Sigmoid colon (tissue), 4 donors: ENCODE measurements around the gene SIAH2.

ENCODE experiments used
- POLR2AphosphoS5 ChIP-seq, 4 donors: sonication (generic); formaldehyde crosslinking; IDR thresholded peaks; one replicate each; pipeline ENCODE4 v1.6.1; 2017; ENCODE audit warnings: antibody characterized with exemption in 4 of 4
- TF ChIP-seq, protein P1 (sequence below), 4 experiments: fragments of 450-650 bp in 3 of 4; fragments of 200-600 bp in 1 of 4; IDR thresholded peaks; one replicate each; pipeline ENCODE4 v1.5.1; 2016 to 2019; ENCODE audit warnings: antibody characterized with exemption in 4 of 4, mild to moderate bottlenecking in 3 of 4, moderate library complexity in 2 of 4

DNA sequence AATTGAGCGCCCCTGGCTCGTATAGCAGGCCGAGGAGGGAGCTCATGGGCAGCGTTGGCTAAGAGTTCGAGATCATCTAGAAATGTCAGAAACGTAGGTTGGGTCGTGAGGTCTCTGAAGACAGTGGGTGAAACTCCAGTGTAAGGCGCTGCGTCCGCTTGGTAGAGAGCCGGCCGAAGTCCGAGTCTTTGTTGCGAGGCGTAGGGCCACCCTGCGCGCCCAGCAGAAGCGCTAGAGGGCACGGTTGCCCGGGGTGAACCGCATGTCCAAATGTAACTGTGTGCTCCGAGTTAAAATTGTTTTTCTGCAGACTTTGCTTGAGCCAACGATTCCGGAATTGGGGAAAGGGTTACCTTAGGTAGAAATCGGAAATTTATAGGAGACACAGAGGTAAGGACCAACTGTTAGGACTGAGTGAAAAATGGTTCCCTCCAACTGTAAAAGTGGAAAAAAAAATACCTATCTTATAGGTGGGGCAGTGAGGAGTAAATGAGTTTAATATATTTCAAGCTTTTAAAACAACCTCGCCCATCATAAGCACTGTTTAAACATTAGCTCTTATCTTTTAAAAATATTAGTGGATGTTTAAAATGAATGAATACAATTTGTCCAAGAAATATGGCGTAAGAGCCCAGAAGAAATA, 993 bp upstream of the SIAH2 start:
- TF ChIP-seq, protein P1, sequence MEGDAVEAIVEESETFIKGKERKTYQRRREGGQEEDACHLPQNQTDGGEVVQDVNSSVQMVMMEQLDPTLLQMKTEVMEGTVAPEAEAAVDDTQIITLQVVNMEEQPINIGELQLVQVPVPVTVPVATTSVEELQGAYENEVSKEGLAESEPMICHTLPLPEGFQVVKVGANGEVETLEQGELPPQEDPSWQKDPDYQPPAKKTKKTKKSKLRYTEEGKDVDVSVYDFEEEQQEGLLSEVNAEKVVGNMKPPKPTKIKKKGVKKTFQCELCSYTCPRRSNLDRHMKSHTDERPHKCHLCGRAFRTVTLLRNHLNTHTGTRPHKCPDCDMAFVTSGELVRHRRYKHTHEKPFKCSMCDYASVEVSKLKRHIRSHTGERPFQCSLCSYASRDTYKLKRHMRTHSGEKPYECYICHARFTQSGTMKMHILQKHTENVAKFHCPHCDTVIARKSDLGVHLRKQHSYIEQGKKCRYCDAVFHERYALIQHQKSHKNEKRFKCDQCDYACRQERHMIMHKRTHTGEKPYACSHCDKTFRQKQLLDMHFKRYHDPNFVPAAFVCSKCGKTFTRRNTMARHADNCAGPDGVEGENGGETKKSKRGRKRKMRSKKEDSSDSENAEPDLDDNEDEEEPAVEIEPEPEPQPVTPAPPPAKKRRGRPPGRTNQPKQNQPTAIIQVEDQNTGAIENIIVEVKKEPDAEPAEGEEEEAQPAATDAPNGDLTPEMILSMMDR (IDR thresholded peaks at IDR 0.05) = peak in 3 of 4 experiments; percentile 42 to 55 (median 54)
- TF ChIP-seq POLR2AphosphoS5 (IDR thresholded peaks at IDR 0.05) = no peak
